HG02678 (cell line): ENCODE data around the gene DMPK.
A peak's percentile ranks its signal among the peaks of the same experiment; 100 is the strongest.
"Not testable (repeated sequence)": the region's sequence is repeated elsewhere in the genome, so short reads cannot be mapped to it uniquely, and the experiment has no call there.

Experiments
- ATAC-seq: cut with Tn5 transposase; IDR thresholded peaks from one replicate; pipeline ENCODE4 v1.9.1; 2021; ENCODE audit warnings: mild to moderate bottlenecking, moderate library complexity; ENCODE audit not compliant: unreplicated experiment

The DMPK gene

GRCh38 chr19:45769821-45770191 is 12.5 kb downstream of the DMPK start:
- no peak for ATAC-seq

GRCh38 chr19:45768984-45769782 is 13.1 kb downstream of the DMPK start, which contains the start of gene SIX5:
Gene SIX5 (minus strand): TSS chr19:45769252. CDS start chr19:45768844, 408 bp downstream.
- peak; percentile 59 for ATAC-seq

- no peak for ATAC-seq
These were observed 13.7 kb downstream of the DMPK start for GRCh38 chr19:45768655-45768983.

- ATAC-seq = no peak
These were observed 14.2 kb downstream of the DMPK start for GRCh38 chr19:45767881-45768654.

- no peak for ATAC-seq
These were observed 14.8 kb downstream of the DMPK start for GRCh38 chr19:45767410-45767880.

- no peak for ATAC-seq
These were observed 15.4 kb downstream of the DMPK start for GRCh38 chr19:45766869-45767346.

- no peak for ATAC-seq
These were observed 15.9 kb downstream of the DMPK start for GRCh38 chr19:45766296-45766868.

- ATAC-seq = no peak
These were observed 16.5 kb downstream of the DMPK start for GRCh38 chr19:45765702-45766295.

GRCh38 chr19:45764945-45765701 is 17.2 kb downstream of the DMPK start:
- ATAC-seq = no peak

- no peak for ATAC-seq
These were observed 17.8 kb downstream of the DMPK start for GRCh38 chr19:45764475-45764874.

GRCh38 chr19:45763691-45764294 is 18.5 kb downstream of the DMPK start:
- ATAC-seq = no peak

- ATAC-seq = no peak
These were observed 19.2 kb downstream of the DMPK start for GRCh38 chr19:45762870-45763631.

- ATAC-seq = no peak
These were observed 20.6 kb downstream of the DMPK start for GRCh38 chr19:45761714-45762113.

GRCh38 chr19:45758921-45759320 is 23.4 kb downstream of the DMPK start:
- ATAC-seq = no peak

GRCh38 chr19:45757695-45758094 is 24.6 kb downstream of the DMPK start:
- ATAC-seq = no peak

- no peak for ATAC-seq
These were observed 28.0 kb downstream of the DMPK start for GRCh38 chr19:45754323-45754722.

GRCh38 chr19:45753548-45753947 is 28.7 kb downstream of the DMPK start:
- ATAC-seq = no peak

- no peak for ATAC-seq
These were observed 29.7 kb downstream of the DMPK start for GRCh38 chr19:45752639-45753038.

- ATAC-seq = not testable (repeated sequence)
These were observed 30.8 kb downstream of the DMPK start for GRCh38 chr19:45751483-45751882.
